GM18502 (cell line): ENCODE measurements around the gene HCN2.
"Not testable (repeated sequence)": the region's sequence is repeated elsewhere in the genome, so short reads cannot be mapped to it uniquely, and the experiment has no call there.

Experiments
- ATAC-seq: cut with Tn5 transposase; IDR thresholded peaks from one replicate; pipeline ENCODE4 v1.9.1; 2021; ENCODE audit warnings: mild to moderate bottlenecking; ENCODE audit not compliant: unreplicated experiment, poor library complexity

Gene HCN2

DNA sequence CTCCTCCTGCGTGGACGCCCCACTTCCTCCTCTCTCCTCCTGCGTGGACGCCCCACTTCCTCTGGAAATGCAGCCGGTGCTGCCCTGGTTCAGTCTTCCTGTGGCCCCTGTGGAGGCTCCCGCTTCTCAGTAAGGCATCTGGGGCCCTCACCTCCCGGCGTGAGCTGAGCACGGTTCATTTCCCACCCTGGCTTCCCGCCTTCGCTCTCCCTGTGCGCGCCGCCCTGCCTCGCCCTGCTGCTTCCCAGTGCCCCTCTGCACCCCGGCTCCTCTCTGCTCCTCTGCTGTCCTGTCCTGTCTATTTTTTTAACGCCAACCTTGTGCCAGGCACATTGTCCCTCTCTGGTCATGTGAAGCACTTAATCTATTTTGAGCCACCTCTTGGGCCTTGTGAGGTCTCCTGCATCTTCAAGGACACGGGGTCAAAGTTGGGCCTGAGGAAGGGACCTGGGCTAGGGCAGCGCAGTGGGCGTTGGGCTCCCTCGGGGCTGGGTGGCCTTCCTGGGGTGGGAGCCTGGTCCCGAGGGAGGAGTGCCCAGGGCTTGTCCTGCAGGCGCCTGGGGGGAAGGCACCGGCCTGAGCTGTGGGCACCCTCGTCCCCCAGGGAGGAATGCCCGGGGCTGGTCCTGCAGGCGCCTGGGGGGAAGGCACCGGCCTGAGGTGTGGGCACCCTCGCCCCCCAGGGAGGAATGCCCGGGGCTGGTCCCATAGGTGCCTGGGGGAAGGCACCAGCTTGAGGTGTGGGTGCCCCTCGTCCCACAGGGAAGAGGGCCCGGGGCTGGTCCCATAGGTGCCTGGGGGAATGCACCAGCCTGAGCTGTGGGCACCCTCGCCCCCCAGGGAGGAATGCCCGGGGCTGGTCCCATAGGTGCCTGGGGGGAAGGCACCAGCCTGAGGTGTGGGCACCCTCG lies 13.0 kb downstream of the HCN2 start:
- ATAC-seq: no peak

DNA sequence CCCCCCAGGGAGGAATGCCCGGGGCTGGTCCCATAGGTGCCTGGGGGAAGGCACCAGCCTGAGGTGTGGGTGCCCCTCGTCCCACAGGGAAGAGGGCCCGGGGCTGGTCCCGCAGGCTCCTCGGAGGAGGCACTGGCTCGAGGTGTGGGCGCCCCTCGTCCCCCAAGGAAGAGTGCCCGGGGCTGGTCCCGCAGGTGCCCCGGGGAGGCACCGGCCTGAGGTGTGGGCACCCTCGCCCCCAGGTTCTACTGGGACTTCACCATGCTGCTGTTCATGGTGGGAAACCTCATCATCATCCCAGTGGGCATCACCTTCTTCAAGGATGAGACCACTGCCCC lies 13.6 kb downstream of the HCN2 start:
- ATAC-seq: not testable (repeated sequence)

DNA sequence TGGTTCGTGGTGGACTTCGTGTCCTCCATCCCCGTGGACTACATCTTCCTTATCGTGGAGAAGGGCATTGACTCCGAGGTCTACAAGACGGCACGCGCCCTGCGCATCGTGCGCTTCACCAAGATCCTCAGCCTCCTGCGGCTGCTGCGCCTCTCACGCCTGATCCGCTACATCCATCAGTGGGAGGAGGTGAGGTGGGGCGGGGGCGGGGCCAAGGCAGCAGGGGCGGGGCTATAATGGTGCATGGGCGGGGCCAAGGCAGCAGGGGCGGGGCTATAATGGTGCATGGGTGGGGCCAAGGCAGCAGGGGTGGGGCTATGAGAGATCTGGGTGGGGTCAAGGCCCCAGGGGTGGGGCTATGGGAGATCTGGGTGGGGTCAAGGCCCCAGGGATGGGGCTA lies 14.1 kb downstream of the HCN2 start:
- not testable (repeated sequence) for ATAC-seq

DNA sequence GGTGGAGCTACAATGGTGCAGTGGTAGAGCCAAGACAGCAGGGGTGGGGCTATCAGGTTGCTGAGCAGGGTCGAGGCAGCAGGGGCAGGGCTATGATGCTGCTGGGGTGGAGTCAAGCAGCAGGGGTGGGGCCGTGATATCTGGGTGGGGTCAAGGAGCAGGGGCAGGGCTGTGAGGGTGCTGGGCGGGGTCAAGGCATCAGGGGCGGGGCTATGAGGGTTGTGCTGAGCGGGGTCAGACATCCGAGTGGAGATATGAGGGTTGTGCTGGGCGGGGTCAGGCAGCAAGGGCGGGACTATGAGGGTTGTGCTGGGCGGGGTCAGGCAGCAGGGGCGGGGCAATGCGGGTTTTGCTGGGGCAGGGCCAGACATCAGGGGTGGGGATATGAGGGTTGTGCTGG lies 14.7 kb downstream of the HCN2 start:
- no peak for ATAC-seq

DNA sequence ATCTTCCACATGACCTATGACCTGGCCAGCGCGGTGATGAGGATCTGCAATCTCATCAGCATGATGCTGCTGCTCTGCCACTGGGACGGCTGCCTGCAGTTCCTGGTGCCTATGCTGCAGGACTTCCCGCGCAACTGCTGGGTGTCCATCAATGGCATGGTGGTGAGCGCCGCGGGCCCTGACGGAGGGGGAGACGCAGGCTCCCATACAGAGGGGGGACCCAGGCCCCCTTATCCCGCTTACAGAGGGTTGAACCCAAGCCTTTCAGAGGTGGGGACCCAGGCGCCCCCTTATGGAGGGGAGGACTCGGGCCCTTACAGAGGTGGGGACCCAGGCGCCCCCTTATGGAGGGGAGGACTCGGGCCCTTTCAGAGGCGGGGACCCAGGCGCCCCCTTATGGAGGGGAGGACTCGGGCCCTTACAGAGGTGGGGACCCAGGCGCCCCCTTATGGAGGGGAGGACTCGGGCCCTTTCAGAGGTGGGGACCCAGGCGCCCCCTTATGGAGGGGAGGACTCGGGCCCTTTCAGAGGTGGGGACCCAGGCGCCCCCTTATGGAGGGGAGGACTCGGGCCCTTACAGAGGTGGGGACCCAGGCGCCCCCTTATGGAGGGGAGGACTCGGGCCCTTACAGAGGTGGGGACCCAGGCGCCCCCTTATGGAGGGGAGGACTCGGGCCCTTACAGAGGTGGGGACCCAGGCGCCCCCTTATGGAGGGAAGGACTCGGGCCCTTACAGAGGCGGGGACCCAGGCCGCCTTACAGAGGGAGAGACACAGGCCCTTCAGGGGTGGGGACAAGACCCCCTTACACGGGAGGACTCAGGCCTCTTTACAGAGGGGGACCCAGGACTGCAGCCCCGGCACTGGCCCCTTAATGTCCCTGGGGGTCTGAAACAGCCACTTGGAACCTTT lies 15.6 kb downstream of the HCN2 start:
- ATAC-seq: not testable (repeated sequence)

DNA sequence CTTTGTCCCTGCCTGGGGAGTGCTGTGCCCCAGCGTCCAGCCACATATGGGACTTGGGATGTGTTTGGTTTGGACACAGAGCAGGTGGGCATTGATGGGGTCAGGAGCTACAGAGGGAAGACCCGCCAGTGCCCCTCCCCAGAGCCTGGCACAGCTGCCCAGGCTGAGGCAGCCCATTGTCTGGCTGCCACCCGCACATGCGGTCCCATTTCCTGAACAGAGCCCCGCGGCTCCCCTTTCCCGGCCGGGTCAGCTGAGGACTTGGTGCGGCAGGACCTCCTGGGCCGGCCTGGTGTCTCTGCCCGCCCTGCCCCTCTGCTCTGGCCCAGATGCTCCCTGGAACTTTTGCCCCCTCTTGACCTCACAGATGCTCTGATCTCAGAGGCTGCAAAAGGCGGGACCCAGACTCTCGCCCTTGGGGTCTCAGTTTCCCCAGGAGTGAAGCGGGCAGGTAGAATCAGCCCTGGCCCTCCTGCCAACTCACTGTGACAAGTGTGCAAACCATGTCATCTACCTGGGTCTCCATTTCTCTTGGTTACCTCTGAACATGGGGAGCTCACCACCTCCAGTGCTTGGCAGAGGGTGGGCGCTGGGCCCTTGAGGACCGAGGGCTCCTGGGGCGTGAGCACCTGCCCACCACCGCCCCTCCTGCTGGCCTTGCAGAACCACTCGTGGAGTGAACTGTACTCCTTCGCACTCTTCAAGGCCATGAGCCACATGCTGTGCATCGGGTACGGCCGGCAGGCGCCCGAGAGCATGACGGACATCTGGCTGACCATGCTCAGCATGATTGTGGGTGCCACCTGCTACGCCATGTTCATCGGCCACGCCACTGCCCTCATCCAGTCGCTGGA lies 17.8 kb downstream of the HCN2 start:
- ATAC-seq: no peak

DNA sequence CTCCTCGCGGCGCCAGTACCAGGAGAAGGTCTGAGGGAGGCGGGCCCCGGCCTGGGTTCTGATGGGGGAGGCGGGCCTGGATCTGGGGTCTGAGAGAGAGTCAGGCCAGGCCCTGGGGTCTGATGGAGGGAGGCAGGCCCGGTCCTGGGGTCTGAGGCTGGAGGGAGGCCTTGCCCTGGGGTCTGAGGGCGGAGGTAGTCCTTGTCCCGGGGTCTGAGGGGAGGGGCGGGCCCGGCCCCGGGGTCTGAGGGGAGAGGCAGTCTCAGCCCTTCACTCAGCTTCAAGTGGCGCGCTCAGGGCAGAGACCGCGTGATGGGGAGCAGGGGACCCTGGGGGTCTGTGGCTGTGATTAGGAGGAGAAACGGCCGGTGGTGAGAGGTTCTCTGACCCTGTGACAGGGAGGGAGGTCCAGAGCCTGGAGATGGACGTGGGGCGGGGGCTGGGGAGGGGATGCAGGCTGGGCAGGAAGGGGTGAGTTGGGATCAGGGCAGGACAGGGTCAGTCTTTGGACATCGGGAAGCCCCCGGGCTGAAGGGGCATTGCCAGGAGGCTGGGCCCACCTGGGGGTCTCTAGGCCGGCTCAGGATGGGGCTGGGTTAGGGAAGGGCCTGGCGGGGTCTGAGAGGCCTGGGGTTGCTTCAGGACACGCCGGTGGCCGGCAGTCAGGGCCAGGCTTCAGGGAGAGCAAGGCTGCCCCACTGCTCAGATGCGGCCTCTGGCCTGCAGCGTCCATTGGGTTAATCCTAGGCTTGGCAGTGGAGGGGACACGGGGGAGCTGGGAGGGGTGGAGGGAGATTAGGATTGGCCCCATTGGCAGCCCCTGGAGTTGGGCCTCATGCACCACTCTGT lies 18.7 kb downstream of the HCN2 start:
- no peak for ATAC-seq

DNA sequence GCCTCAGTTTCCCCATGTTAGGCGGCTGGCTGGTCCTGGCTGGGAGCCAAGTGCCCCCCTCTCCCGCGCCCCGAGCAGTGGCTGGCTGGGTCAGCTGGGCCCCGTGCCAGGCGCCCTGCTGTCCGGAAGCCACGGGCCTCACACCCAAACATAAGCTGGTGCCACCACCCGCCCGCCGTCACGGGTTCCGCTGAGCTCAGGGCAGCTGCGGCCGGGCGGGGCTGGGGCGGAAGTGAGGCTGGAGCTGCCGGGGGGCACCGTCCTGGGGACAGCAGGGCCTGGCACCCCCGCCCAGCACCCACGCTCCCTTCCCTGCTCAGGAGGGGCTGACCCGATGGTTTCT lies 19.3 kb downstream of the HCN2 start:
- ATAC-seq: no peak

DNA sequence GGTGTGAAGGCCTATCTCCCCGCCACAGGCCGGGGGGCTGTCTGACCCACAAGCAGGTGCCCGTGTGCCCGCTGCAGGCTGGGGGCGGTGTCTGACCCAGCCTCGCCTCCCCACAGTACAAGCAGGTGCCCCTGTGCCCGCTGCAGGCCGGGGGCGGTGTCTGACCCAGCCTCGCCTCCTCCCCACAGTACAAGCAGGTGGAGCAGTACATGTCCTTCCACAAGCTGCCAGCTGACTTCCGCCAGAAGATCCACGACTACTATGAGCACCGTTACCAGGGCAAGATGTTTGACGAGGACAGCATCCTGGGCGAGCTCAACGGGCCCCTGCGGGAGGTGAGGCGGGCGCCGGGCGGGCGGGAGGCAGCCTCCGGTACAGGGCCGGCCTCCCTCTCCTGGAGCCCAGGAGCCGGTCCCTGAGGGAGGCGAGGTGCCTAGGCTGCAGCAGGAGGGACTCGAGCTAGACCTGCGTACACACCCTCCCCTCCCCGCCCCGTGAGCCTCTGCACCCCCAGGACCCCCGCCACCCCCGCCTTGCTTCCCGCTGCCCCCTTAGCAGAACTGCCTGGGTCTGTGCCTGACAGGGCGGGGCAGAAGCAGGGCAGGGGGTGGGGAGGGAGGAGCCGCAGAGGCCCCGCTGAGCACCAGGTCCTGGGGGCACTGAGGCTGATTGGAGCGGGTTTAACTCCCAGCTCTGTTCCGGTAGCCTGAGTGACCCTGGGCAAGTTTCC lies 20.6 kb downstream of the HCN2 start:
- no peak for ATAC-seq

DNA sequence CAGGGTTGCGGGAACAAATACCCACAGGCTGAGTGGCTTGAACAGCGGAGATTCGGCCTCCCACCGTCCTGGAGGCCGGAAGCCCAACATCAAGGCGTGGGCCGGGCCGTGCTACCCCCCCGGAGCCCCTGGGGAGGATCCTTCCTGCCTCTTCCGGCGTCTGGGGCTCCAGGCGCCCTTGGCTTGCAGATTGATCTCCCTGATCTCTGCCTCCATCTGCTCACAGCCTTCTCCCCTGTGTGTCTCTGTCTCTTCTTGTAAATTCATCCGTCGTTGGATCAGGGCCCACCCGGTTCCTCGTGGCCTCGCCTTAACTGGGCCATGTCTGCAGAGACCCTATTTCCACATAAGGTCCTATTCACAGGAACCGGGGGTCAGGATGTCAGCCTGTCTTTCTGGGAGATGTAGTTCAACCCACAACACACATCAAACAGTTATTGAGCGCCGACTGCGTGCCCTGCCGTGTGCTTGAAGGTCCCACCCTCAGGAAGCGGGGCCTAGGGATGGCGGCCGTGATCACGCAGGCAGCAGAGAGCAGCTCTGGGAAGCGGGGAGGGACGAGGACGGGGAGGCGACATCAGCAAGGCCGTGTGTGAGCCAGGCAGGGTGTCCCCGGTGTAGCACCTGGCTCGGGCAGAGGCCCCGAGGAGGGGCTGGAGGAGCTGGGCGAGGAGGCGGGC lies 21.3 kb downstream of the HCN2 start:
- ATAC-seq: no peak

DNA sequence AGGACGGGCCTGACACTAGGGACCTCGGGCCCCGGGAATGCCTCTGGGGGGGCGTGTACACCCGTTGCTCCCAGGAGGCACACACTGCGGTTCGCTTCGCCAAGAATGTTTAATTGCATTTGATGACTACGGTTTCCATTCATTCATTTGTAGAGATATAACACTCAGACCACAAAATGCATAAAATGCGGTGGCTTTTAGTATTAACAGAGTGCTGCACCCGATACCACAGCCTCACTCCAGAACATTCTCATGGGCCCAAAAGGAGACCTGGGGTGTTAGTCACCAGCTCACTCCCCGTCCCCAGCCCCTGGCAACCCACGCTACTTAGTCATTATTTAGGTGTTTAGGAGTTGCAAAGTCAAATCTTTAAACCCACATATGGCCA lies 21.8 kb downstream of the HCN2 start:
- ATAC-seq: no peak

DNA sequence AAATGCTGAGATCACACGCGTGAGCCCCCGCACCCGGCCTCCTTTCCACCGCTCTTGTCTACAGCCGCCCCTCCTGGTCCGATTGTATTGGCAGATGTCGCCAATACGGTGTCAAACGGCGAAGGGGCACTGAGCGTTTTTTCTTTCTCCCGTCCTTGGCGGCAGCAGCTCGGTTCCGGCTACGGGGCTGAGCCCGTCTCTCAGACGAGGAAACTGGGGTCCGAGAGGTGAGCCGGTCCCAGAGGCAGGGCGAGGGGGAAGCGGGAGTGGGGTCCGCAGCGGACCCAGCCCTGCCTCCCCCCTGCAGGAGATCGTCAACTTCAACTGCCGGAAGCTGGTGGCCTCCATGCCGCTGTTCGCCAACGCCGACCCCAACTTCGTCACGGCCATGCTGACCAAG lies 23.3 kb downstream of the HCN2 start:
- ATAC-seq: no peak

DNA sequence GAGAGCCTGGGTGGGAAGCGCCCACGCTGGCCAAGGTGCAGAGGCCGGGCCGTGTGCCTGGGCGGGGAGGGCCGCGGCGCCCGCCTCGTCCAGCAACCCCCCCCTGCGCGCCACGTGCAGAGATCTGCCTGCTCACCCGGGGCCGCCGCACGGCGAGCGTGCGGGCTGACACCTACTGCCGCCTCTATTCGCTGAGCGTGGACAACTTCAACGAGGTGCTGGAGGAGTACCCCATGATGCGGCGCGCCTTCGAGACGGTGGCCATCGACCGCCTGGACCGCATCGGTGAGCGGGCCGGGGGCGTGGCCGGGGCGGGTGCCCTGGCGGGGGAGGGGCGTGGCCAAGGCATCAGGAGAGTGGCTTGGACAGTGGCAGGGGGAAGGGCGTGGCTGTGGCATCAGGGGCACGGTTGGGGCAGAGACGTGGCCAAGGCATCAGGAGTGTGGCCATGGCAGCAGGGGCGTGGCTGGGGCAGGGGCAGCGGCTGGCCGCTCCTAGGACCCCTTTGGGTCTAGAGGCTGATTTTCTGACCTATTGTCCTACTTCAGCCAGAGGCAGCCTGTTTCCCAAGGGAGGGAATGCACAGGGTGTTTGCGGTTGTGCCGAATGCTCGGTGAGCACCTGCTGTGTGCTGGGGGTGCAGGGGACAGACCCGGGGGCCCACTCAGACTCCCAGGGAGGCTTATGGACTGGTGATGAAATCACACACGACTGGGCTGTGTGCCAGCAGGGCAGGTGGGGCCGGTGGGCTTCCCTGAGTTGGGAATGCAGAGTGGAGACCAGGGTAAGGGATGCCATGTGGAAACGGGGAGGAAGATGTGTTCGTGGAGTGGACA lies 24.3 kb downstream of the HCN2 start:
- ATAC-seq: no peak

DNA sequence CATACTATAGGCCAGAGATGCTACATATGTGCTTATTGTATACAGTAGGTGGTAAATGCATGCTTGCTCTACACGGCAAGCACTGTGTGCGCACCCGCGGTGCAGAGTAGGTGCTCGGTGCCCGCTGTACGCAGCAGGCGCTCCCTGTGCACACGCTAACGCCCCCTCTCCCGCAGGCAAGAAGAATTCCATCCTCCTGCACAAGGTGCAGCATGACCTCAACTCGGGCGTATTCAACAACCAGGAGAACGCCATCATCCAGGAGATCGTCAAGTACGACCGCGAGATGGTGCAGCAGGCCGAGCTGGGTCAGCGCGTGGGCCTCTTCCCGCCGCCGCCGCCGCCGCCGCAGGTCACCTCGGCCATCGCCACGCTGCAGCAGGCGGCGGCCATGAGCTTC lies 25.9 kb downstream of the HCN2 start:
- no peak for ATAC-seq

DNA sequence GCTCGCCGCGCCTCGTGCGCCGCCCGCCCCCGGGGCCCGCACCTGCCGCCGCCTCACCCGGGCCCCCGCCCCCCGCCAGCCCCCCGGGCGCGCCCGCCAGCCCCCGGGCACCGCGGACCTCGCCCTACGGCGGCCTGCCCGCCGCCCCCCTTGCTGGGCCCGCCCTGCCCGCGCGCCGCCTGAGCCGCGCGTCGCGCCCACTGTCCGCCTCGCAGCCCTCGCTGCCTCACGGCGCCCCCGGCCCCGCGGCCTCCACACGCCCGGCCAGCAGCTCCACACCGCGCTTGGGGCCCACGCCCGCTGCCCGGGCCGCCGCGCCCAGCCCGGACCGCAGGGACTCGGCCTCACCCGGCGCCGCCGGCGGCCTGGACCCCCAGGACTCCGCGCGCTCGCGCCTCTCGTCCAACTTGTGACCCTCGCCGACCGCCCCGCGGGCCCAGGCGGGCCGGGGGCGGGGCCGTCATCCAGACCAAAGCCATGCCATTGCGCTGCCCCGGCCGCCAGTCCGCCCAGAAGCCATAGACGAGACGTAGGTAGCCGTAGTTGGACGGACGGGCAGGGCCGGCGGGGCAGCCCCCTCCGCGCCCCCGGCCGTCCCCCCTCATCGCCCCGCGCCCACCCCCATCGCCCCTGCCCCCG lies 26.5 kb downstream of the HCN2 start:
- ATAC-seq: no peak

DNA sequence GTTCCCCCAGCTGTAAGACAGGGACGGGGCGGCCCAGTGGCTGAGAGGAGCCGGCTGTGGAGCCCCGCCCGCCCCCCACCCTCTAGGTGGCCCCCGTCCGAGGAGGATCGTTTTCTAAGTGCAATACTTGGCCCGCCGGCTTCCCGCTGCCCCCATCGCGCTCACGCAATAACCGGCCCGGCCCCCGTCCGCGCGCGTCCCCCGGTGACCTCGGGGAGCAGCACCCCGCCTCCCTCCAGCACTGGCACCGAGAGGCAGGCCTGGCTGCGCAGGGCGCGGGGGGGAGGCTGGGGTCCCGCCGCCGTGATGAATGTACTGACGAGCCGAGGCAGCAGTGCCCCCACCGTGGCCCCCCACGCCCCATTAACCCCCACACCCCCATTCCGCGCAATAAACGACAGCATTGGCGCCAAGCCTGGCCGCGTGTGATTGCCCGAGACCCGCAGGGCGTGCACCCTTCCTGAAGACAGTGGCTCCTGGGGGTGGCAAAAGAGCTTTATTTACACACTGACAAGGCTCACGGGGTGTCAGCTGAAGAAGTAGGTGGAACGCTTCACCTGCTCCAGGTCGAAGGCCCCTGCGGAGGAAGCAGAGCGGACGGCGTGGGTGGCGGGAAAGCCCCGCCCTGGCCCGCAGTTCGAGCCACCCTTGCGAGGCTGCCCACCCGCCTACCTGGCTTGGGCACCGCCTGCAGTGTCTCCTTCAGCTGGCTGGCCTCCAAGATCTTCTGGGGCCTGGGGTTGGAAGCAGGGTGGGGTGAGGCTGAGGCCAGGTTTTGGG lies 27.3 kb downstream of the HCN2 start:
- no peak for ATAC-seq
